HEK293 (cell line): Measurements from ENCODE around the gene PIP5KL1.

Experiments used
- GFI1B ChIP-seq: fragments of 450-650 bp; formaldehyde crosslinking; IDR thresholded peaks from 2 replicates; pipeline ENCODE4 v1.5.1; 2016; ENCODE audit warnings: missing biosample characterization, missing genetic modification characterization
- IKZF3 ChIP-seq: fragments of 450-650 bp; IDR thresholded peaks from 2 replicates; pipeline ENCODE4 v1.5.0; 2018; ENCODE audit warnings: missing biosample characterization, mild to moderate bottlenecking, missing genetic modification characterization, moderate library complexity
- KLF7 ChIP-seq: fragments of 450-650 bp; formaldehyde crosslinking; IDR thresholded peaks from 2 replicates; pipeline ENCODE4 v1.5.1; 2016; ENCODE audit warnings: missing biosample characterization, missing genetic modification characterization, borderline replicate concordance
- MEIS1 ChIP-seq: sonication (generic); formaldehyde crosslinking; IDR thresholded peaks from 2 replicates; pipeline ENCODE4 v1.8.1; 2022; ENCODE audit warnings: missing genetic modification reagents, mild to moderate bottlenecking, borderline replicate concordance
- ZBTB7A ChIP-seq: fragments of 450-650 bp; formaldehyde crosslinking; IDR thresholded peaks from 2 replicates; pipeline ENCODE4 v1.5.1; 2016; ENCODE audit warnings: low read depth, missing biosample characterization, missing genetic modification characterization
- ZBTB8A ChIP-seq: fragments of 450-650 bp; formaldehyde crosslinking; IDR thresholded peaks from 2 replicates; pipeline ENCODE4 v1.5.1; 2016; ENCODE audit warnings: missing biosample characterization, missing genetic modification characterization
- ZNF138 ChIP-seq: fragments of 450-650 bp; formaldehyde crosslinking; IDR thresholded peaks from 2 replicates; pipeline ENCODE4 v1.5.1; 2016; ENCODE audit warnings: missing biosample characterization, missing genetic modification characterization, borderline replicate concordance
- ZNF23 ChIP-seq: fragments of 450-650 bp; formaldehyde crosslinking; IDR thresholded peaks from 2 replicates; pipeline ENCODE4 v1.5.1; 2016; ENCODE audit warnings: missing biosample characterization, missing genetic modification characterization, borderline replicate concordance
- ZNF768 ChIP-seq: fragments of 450-650 bp; formaldehyde crosslinking; IDR thresholded peaks from 2 replicates; pipeline ENCODE4 v1.5.1; 2018; ENCODE audit warnings: missing biosample characterization, mild to moderate bottlenecking, missing genetic modification characterization
- TF ChIP-seq, protein P1 (sequence below): fragments of 450-650 bp; formaldehyde crosslinking; IDR thresholded peaks from 2 replicates; pipeline ENCODE4 v1.5.1; 2016; ENCODE audit warnings: missing biosample characterization, missing genetic modification characterization
- TF ChIP-seq, protein P2 (sequence below): fragments of 450-650 bp; formaldehyde crosslinking; IDR thresholded peaks from 2 replicates; pipeline ENCODE4 v1.5.1; 2017; ENCODE audit warnings: missing biosample characterization, missing genetic modification characterization

DNA sequence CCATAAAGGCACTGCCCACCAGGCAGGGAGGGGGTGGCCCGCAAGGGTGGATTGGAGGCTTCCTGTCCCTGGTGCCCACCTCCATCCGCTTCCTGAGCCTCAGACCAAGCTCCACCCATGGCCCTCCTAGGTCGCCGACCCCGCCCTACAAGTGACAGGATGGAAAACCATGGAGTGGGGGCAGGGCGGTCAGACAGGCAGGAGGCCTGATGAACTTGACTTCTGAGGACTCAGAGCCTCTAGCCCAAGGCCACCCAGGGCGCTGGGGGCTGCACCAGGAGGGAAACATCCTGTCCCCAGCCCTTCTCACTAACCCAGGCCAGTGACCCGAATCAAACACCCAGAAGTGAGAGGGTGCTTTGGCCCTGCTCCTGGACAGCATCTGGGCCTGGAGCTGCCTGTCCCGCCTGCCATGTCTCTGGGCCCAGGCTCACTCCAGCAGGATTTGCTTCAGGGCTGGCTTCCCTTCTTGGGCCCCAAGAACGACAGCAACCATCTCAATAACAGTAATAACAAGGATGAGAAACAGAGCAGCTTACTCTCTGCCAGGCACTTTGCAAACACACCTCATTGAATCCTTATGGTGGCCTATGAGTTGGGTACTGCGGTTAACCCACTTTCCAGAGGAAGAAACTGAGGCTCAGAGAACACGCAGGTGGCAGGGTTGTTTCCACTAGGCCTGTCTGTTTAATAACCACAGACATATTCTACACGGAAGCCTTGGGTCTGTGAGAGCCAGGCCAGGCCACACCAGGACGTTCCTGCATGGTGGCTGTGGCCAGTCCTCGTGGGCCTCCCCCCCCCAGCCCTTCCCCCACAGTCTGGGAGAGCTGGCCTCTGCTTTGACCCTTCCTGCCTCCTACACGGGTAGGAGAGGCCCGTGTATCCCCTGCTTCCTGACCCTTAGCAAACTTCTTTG lies 26.8 kb downstream of the PIP5KL1 start:
- TF ChIP-seq, protein P1, sequence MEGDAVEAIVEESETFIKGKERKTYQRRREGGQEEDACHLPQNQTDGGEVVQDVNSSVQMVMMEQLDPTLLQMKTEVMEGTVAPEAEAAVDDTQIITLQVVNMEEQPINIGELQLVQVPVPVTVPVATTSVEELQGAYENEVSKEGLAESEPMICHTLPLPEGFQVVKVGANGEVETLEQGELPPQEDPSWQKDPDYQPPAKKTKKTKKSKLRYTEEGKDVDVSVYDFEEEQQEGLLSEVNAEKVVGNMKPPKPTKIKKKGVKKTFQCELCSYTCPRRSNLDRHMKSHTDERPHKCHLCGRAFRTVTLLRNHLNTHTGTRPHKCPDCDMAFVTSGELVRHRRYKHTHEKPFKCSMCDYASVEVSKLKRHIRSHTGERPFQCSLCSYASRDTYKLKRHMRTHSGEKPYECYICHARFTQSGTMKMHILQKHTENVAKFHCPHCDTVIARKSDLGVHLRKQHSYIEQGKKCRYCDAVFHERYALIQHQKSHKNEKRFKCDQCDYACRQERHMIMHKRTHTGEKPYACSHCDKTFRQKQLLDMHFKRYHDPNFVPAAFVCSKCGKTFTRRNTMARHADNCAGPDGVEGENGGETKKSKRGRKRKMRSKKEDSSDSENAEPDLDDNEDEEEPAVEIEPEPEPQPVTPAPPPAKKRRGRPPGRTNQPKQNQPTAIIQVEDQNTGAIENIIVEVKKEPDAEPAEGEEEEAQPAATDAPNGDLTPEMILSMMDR = no peak
- TF ChIP-seq, protein P2, sequence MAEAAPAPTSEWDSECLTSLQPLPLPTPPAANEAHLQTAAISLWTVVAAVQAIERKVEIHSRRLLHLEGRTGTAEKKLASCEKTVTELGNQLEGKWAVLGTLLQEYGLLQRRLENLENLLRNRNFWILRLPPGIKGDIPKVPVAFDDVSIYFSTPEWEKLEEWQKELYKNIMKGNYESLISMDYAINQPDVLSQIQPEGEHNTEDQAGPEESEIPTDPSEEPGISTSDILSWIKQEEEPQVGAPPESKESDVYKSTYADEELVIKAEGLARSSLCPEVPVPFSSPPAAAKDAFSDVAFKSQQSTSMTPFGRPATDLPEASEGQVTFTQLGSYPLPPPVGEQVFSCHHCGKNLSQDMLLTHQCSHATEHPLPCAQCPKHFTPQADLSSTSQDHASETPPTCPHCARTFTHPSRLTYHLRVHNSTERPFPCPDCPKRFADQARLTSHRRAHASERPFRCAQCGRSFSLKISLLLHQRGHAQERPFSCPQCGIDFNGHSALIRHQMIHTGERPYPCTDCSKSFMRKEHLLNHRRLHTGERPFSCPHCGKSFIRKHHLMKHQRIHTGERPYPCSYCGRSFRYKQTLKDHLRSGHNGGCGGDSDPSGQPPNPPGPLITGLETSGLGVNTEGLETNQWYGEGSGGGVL = no peak
- TF ChIP-seq IKZF3 (no peak), ZNF768 (tag by site-specific recombination) (no peak), MEIS1 (CRISPR knock-in tag) (no peak), GFI1B (tag by site-specific recombination) (no peak), ZBTB7A (tag by site-specific recombination) (no peak), ZNF23 (tag by site-specific recombination) (no peak), ZNF138 (tag by site-specific recombination) (no peak), KLF7 (tag by site-specific recombination) (no peak), ZBTB8A (tag by site-specific recombination) (no peak)
